Right hindlimb (tissue), 1 donor: ENCODE data around the gene IGFBP5.

Source experiments
- DNase-seq: peaks from one replicate; pipeline ENCODE4 v3.0.0-alpha.2; 2018

IGFBP5 gene

DNA sequence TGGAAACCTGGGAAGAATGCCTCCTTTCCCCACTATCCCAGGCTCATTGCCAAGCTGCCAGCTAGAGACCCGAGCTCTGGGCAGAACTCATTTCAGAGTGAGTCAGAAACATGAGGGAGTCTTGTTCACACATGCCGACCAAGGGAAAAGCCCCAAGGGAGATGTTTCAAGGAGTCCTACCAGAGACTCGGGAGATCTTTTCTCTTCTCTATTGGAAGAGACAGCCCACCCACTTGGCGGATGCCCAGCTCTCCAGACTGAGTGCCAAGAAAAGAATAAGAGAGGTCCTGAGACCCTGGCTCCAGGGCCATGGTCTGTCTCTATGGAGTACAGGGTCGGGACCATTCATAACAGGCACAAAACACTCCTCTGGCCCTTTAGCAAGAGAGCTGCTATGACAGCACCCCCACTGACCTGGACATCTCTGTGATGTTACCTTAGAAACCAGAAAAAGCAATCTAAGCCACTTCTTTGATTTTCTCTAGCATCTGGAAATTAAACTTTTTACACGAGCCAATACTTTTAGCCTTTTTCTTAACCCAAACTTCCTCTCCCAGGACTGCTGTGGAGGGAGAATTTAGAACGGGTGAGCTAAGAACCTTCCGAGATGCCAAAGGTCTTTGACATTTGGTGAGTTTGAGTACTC lies 18.5 kb upstream of the IGFBP5 start:
- peak; percentile 67 for DNase-seq

DNA sequence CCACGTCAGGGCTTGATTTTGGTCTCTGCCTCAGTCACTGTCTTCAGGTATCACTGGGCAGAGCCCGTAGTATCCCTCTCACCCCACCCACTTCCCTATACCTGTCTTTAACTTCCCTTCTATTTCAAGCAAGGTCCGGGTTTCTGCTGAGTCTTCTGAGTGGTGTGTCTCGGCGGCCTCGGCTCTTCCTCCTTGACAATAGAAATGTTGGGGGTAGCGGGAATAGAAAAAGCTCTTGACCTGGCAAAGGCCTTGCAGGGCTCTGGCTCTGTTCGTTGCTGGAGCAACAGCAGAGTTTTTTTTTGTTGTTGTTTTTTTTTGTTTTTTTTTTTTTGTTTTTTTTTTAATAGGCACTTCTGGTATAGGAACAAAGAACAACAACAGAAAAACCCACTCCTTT lies 16.0 kb upstream of the IGFBP5 start:
- no peak for DNase-seq

DNA sequence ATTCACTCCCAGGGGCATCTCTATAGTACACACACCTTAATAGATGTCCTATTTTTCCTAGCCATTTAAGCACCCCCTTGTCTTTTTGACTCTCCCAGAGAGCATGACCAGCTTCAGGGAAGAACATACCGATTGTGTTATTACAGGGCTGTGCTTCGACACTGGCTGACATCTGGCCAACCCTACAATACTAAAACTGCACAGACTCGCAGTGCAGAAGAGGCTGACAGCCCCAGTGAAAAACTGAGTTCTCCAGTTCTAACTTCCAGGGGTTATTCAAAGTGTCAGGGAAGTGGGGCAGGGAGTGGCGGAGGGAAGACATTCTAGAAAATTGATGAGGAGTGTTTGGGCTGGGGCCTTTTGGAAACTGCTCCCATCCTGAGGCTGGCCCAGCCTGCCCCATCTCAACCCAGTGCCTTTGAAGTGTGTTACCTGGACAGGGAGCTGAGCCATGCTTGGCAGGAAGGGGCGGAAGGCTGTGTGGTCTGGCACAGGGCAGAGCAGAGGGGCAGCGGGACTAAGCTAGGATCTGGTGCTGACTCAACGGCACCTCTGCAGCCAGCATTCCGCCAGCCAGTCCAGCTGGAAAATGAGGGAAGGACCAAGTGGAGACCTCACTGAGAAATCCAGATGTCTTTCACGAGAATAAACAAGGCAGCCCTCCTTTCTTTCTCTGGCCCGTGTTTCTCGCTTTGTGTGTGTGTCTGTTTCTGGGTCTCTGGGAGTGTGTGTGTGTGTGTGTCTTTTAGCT lies 15.4 kb upstream of the IGFBP5 start:
- DNase-seq, result peak; percentile 90

DNA sequence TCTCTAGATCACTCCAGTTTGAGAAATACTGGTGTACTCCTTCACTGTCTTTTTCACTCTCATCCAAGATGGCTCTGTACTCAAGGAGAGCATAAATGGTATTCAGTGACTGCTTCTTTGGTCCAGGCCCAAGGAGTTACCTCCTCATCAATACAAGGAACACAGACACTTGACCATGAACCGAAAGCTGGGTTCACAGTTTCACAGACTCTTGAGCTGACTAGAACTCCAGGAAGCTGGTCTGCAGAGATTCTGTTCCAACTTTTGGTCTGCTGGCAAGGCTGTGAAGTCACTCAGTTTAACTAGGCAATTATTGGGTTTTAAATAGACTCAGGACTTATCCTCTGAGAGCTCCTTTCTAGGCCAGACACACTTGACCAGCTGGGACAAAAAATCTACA lies 7.4 kb upstream of the IGFBP5 start:
- no peak for DNase-seq

DNA sequence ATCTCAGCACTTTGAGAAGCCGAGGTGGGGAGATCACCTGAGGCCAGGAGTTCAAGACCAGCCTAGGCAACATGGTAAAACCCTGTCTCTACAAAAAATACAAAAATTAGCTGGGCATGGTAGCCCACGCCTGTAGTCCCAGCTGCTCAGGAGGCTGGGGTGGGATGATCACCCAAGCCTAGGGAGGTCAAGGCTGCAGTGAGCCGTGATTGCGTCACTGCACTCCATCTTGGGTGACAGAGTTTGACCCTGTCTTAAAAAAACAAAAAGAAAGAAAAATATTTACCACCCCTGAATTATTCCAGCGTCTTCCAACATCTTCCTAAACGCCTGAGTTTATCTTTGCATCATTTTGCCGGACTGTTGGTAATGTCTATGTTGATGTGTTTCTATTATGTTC lies 6.2 kb upstream of the IGFBP5 start:
- DNase-seq, result no peak

DNA sequence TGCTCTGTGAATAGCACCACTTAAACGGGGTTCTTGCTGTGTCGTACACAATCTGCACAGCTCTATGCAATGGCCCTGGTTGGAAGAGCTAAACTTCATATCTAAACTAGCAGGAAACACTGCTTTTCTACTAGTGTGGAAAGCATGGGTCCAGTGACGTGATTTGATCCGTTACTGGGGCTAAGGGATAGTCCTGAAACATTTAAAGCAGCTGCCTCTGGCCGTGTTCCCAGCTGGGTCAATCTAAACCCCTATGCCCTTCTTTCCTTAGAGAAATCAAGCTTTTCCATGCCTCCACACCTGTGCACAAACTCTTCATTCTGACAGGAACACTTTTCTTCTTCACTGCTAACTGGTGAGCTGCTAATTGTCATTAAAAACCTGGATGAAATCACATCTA lies 5.4 kb upstream of the IGFBP5 start:
- peak; percentile 63 for DNase-seq

DNA sequence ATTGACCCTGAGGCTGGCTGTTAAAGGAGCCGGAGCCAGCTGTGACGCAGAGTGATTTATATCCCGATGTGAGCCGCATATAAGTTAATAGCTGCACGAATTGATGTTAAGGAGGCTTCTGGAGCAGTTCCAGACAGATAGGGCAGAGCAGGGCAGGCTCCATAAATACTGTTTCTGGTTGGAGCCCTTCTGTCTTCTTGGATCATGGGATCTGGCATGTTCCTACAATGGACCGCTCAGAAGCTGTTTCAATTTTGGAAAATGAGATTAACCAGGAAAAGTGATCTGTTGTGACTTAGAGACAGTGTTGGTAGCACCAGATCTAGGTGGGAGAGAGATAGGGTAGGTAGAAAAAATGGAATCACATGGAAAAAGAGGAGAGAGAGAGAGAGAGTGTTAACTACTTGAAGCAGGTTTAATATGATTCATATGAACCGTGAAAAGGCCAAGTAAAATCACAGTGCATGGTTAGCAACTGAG lies 4.8 kb upstream of the IGFBP5 start:
- peak; percentile 72 for DNase-seq

DNA sequence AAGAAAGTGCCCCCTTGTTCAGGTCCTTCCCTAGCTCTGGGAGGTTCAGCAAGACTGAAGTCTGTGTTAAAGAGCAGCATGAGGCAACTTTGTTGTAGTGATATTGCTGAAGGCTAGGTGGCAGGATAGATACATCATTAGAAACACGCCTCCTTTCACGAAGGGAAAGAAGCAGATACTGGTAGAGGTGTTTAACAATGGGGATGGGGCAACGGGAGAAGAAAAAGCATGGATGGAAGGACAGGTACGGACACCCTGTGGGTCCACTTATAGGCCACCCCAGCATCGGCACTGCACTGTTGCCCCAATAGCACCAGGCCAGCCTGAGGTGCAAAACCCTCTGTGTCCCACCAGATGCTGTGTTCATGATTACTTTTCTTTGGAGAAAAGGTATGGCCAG lies 3.5 kb upstream of the IGFBP5 start:
- peak; percentile 54 for DNase-seq

DNA sequence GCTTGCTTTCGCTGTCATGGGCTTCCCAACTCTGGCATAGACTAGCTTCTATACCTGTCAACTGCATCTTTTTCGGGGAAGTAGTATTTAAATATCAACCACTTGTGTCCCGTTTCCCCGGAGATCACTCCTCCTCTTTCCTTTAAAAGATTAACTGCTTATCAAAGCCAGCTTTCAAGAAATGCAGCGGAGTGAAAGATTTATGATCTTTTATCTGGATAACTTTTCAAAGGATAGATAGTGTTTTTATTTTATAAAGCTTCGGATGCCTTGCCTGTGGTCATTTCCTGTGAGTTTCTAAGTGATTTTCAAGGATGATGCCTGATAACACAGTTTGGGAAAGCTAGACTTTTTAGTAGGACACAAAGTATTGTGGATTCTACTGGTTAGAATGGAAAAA lies 2.9 kb upstream of the IGFBP5 start:
- DNase-seq, result no peak

DNA sequence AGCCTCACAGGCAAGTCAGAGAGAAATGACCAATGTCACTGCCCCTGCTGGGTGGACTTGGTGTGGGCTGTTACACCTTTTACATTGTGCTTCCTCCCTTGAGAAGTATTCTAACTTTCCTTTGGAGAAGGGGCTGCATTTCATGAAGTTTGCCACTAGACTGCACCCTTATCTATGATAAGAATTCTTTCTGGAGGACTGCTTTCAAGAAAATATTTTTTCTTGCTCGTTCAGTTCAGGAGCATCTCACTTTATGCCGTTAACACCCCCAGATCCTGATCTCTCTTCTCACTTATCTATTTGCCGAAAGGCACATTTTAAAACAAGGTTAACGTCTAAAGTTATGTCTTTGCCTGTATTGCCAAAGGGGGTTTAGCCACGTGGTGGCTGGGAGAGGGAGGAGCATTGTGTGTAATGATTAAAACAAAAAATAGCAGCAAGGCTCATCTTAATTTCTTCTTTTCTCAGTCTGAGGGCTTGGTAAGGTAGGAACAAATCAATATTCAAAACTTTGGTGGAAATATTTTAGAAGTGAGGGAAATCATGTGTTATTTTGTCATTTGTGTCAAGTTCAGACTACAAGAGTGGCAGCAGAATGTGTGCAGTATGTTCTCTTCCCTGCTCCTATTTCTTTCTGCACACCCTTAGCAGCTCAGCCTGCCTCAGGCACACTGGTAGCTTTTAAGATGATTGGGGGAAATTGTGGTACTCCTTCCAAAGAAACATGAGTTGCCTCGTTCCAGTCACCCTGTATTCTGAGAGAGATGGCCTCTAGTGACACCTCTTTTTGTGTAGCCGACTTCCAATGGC lies 1.6 kb upstream of the IGFBP5 start:
- no peak for DNase-seq

DNA sequence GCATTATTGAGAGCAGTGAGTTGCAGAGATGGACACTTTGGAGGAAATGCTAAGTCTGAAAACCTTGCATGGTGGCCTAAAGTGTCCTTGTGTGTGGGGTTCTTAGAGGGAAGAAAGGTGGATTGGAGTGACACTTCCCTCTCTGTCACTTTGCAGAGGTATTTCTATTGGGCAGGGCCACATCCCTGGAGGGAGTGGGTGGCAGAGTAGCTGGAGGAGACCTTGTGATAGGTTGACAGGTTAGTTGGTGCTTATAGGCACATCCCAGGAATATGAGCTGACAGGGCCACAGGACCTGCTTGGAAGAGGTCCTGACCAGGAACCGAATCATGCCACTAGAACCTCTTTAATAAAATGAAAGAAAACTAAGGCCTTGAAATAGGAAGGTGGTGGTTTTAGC lies 972 bp upstream of the IGFBP5 start:
- no peak for DNase-seq

DNA sequence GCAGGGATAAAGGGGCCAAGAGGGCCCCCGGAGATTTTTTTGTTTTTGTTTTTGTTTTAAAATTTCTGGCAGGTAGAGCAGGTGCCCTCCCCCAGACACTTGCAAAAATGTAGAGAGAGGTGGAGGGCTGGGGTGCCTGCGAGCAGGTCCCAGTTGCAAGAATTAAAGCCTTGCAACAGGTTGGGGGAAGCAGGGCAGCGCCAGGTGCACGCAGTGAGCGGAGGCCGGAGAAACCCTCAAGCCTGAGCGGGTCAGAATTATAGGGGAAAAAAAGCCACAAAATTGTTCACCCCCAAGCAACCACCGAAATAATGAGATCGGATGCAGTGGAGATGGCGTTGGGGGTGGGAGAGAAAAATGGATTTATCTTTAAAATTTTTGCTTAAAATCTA lies 527 bp downstream of the IGFBP5 start:
- no peak for DNase-seq

DNA sequence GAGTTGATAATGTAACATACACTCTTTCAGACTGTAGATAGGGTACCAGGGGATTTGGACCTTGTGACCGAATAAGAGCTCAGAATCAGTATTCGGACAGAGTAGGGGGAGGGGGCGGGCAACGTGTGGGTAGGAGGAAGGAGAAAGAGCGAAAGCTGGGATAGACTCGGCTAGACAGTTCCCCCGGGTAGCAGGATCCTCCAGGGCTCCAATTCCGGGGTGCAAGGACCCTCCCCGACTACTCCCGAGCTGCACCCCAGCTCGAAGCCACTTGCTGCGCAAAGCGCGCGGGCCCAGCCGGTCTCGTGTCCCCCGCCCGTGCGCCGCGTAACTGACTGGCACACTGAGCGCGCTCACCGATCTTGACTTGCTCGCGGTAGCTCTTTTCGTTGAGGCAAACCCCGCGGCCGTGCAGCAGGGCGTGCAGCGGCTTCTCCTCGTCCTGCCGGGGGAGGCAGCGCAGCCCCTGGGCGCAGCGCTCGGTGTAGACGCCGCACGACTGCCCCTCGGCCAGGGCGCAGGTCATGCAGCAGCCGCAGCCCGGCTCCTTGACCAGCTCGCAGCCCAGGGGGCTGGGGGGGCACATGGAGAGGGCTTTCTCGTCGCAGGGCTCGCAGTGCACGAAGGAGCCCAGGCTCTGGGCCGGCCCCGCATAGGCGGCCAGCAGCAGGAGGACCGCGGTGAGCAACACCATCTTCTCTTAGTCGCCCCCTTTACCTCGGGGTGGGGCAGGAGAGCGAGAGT lies 1.1 kb downstream of the IGFBP5 start:
- DNase-seq, result peak; percentile 72

DNA sequence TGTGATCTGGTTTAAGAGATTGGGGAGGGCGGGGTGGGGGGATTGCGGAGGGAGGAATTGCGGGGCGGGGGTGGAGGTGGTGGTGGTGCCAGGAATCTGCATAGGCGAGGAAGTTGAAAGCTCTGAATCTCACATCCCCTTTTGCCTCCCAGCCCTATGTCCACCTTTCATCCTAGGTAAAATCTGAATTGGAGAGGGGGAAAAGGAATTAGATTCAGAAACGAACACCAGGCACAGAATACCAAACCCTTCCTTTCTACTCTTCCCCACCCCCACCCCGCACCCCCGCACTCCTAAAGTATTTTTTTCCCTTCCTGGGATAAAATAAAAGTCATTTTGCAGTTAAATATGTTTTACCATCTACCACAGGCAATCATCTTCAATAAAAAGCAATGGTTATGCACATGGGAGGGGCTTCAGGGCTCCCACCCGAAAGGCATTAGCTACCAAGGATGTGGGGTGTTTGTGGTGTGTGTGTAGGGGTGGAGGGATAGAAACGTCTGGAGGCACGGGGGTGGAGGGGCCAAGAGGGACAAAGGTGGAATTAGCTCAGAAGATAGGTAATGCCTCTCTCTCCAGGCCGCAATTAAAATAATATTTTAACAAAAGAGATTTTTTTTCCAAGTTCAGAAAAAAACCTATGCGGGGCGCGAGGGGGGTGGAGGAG lies 1.8 kb downstream of the IGFBP5 start:
- DNase-seq, result no peak

DNA sequence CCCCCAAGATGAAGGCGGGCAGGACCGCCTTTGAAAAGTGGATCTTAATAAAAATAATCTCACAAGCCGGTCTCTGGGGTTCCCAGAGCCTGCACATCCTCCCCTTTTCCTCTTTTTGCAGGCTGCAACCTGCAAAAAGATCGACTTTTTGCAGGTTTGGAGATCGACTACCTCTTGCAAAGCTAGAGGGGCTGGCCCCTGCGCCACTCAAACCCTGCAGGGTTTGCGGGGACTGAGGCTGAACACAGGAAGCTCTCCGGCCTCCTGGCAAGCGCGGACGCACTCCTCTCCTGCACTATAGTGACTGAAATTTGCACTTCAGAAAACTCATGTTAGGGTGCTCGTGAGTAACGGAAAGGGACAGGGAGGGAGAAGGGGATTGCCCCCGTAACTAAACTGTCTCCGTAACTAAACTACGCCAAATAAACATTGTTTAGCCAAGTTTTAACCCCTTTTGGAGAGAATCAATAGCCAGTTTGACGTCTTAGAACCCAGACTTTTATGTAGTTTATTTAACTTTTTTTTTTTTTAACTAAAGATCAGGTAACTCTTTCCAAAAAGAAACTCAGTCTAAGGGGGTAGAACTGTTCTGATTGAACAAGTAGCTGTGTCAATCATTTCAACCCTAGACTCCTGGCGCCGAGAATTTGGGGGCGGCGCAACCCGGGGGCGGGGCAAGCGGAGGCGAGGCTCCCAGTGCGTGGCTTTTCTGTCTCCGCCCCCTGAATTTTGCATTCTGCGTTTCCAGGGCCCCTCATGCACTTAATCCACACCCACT lies 2.5 kb downstream of the IGFBP5 start:
- DNase-seq, result peak; percentile 96

DNA sequence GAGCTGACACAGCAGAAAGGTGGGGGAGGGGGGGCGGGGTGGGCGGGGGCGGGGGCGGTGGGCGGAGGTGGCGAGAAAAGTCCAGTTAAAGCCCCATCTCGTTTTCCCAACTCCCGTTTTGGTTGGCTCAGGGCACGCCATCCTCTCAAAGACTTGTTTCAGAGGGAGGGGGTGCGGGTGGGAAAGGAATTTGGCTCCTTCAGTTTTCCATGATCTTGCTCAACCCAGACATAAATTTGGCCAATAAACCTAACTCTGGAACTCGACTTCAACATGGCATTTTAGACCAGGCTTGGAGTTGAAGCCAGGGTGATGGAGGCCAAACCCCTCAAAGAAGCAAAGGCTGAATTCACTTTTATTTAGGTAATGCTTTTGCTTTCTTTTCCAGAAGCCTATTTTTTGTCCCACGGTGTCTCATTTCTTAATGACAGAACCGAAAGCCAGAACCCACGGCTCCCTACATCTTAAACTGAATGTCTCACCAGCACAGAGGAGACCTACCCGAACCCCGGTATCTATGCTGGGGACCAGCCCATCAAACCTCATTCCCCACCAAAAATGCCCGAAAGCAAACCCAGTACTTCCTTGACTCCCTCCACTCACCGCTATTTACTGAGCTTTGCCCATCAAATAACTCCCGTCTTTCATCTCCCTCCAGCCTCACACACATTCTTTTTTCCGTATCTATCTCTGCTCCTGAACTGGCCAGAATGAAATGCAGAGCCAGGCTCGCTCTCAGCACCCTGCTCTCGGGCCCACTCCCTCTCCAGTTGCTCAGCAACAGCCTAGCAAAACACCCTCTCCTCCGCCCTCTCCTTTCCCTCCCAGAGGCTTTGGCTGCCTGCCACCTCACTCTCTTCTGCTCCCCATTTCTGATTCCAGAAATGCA lies 4.3 kb downstream of the IGFBP5 start:
- DNase-seq, result peak; percentile 93

DNA sequence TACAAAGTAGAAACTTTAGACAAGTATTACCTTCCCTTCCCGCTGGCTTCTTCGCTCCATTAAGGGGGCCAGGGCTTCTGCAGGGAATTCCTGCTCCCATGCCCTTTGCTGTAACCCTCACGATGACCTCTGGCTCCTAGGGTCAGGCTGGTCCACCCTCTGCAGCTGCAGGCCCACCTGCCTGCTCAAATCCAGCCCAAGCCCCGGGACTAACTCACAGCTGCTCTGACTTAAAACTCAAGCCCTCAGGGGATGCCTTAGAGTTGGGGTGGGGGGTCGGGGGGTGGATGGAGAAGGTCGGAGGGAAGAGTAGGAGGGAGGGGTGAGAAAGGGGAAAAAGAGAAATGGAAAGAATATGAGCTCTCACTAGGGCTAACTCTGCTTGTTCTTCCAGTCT lies 4.9 kb downstream of the IGFBP5 start:
- no peak for DNase-seq

DNA sequence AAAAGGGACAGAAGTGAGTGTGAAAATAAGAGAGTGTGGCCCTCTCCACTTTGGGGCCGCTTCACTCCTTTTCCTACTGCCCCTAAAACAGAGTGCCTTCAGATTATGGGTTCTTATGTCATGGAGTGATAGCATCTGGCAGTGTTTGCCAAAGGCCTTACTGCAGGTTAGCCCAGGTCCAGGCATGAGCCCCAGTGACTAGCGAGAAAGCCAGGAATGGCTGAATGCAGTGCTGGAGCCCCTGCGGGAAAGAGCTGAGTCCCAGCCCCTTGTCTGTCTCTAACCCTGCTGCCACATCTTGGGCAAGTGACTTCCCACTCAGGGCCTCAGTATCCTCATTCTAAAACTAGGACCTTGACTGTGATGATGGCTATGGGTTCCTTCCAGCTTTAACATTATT lies 6.0 kb downstream of the IGFBP5 start:
- no peak for DNase-seq

DNA sequence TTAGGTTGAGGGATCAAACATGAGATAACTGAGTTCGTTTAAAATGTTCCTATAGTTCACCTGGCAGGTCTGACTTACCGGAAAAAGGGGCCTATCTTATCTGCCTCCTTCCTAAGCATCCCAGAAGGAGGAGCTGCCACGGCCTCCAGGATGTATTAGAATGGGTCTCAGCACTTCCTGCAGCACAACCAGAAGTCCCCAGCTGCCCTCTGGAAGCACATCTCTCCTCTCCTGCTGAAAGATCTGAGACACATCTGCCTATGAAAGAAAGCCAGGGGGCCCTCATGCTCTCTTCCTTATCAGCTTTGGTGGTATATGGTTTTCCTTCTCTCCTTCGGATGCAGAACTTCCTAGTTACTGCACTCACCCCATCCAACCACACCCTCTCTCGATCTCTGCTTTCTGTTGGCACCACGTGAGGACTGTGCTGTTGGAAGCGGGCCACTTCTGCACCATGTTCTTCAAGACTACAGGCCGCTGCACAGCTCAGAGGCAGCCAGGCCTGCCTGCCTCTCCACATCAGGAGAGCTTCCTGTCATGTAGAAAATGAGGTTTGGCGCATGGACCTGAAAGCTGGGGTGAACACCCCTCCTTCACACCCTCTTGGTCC lies 6.5 kb downstream of the IGFBP5 start:
- no peak for DNase-seq

DNA sequence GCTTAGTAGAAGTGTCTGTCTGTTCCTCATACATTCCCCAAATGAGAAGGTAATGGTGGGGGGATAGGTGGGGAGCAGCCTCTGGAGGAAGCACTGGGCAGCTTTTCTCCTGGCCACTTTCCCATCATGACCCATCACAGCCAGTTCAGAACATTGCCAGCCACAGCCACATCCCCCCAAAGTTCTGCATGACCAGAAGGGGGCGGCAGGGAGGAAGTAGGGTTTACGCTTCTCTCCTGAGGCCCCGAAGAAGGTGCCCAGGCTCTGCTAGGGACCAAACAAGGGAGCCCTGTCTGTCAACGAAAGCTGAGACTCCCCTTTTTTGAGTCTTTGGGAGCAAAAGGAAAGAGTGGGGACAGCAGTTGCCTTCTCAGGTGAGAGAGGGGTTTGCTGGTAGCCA lies 7.7 kb downstream of the IGFBP5 start:
- no peak for DNase-seq
